HFF-Myc (cell line): ENCODE data around the gene LARP1B.
"Not testable (repeated sequence)": the region's sequence is repeated elsewhere in the genome, so short reads cannot be mapped to it uniquely, and the experiment has no call there.

Source experiments
- DNase-seq: peaks from one replicate; pipeline ENCODE4 v3.0.0-alpha.2; 2011; ENCODE audit warnings: low read depth; ENCODE audit errors: extremely low read depth
- H3K4me3 ChIP-seq: replicated peaks from 2 replicates; pipeline ENCODE4 v1.5.1; 2011; ENCODE audit warnings: low read depth, mild to moderate bottlenecking, control low read depth, low read length
- TF ChIP-seq, protein P1 (sequence below): IDR thresholded peaks from 2 replicates; pipeline ENCODE4 v1.5.1; 2012; ENCODE audit warnings: mild to moderate bottlenecking, low read depth, low read length, control low read depth; ENCODE audit errors: missing control alignments

The LARP1B gene

DNA sequence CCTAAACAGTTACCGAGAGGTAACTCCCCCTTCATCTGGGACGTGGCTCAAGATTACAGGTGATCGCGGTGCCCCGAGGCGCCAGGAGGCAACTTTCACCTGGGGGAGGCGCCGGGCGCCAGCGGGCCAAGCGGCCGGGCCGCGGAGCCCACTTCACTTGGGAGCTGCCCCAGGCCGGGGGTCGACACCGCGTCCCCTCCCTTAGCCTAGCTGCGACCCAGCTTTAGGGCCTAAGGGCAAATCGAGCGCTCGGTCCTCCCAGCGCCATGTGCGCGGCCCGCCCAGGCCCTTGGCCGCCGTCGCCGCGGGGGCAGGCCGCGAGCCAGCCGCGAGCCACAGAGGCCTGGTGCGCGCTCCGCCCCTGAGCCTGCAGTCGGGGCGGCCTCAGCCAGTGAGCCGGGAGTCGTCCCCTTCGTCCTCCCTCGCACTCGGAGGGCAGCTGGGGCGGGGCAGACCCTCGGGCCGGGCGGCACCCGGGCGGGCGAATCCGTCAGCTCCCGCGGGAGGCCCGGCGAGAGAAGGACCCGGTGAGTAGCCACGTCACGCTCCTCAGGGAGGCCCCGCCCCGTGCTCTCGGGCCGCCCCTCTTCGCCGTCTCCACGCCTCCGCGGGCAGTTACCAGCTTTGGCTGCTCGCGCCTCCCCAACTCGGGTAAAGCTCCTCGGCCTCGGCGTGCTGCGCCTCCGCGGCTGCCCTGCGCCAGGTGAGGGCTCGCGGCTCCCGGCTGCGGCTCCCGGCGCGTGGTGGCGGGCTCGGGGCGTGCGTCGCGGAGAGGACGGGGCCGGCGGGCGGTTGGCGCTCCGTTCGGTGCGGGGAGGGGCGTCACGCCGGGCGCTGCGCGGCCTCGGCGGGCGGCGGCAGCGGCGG is at the start of gene LARP1B:
Gene LARP1B, plus strand, starts transcription at position 614 of the 867 bp plus-strand sequence. CDS start 13,640 bp downstream, outside the sequence.
- DNase-seq = peak; percentile 77
- TF ChIP-seq, protein P1, sequence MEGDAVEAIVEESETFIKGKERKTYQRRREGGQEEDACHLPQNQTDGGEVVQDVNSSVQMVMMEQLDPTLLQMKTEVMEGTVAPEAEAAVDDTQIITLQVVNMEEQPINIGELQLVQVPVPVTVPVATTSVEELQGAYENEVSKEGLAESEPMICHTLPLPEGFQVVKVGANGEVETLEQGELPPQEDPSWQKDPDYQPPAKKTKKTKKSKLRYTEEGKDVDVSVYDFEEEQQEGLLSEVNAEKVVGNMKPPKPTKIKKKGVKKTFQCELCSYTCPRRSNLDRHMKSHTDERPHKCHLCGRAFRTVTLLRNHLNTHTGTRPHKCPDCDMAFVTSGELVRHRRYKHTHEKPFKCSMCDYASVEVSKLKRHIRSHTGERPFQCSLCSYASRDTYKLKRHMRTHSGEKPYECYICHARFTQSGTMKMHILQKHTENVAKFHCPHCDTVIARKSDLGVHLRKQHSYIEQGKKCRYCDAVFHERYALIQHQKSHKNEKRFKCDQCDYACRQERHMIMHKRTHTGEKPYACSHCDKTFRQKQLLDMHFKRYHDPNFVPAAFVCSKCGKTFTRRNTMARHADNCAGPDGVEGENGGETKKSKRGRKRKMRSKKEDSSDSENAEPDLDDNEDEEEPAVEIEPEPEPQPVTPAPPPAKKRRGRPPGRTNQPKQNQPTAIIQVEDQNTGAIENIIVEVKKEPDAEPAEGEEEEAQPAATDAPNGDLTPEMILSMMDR = no peak
- peak within 1 kb of the TSS; percentile 83 for H3K4me3 ChIP-seq

DNA sequence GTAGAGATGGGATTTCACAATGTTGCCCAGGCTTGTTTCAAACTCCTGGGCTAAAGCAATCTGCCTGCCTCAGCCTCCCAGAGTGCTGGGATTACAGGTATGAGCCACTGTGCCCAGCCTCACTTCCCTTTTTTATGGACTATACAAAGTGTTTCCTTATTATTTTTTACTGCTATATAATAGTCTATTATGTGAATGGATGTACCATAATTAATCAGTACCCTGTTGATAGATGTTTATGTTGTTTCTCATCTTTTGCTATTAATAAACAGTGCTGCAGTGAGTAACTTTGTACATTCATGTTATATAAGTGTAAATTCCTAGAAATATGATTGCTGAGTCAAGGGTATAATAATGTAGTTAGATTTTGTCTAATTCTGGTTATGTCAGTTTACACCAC is 35.8 kb upstream of the LARP1B start:
- H3K4me3 ChIP-seq = no peak overlapping the region
- TF ChIP-seq, protein P1 = no peak
- DNase-seq = no peak

DNA sequence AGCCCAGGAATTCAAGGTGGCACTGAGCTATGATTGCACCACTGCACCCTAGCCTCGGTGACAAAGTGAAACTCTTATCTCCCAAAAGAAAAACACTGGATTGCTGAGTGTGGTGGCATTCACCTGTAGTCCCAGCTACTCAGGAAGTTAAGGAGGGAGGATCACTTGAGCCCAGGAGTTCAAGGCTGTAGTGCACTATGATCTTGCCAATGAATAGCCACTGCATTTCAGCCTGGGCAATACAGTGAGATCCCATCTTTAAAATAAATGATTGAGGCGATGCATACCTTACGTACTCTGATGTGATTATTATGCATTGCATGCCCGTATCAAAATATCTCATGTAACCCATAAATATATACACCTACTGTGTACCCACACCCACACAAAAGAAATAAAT is 31.2 kb upstream of the LARP1B start:
- DNase-seq = no peak
- no peak overlapping the region for H3K4me3 ChIP-seq
- TF ChIP-seq, protein P1 = no peak

DNA sequence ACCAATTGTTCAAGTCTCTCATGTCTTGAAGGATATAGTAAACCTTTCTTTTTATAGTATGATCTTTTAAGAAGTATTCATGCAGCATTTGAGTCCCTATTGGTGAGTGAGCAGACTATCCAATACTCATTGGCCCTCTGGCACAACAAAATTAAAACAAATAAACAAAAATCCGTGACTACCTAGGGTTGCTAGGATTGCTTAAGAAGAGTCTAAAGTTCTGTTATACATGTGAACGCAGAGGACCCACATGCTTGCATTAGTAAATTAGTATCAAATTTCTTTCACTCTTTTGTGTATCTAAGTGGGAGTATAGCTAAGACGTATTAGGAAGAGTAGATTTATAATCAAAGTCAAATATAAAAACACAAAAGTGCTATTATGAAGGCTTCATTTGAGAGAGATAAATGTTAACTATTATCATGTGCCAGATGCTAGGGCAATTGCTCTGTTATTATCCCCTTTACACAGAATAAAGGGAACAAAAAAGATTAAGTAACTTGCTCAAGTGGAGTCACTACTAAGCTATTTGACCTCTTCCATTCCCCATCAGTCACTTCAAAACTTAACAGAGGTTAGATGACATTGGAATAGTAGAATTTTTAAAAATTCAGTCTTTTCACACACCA is 29.2 kb upstream of the LARP1B start:
- H3K4me3 ChIP-seq = no peak overlapping the region
- no peak for DNase-seq
- TF ChIP-seq, protein P1 = no peak

DNA sequence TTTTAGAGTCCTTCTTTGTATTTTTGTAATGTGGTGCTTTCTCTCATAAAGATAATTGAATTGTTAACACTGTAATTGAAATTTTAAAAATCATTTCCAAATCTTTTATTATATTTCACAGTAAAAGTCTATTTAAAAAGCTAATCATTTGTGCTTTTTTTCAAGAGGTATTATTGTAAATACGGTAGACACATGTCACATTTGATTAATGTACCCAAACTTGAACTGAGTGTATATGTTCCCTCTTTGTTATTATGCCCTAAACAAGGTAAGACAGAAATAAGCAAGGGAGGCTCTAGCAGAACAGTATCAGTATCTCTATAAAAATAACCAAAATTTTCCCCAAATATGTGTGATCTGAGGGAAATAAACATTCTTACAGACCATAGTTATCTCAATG is 21.5 kb upstream of the LARP1B start:
- H3K4me3 ChIP-seq = no peak overlapping the region
- DNase-seq = no peak
- TF ChIP-seq, protein P1 = no peak

DNA sequence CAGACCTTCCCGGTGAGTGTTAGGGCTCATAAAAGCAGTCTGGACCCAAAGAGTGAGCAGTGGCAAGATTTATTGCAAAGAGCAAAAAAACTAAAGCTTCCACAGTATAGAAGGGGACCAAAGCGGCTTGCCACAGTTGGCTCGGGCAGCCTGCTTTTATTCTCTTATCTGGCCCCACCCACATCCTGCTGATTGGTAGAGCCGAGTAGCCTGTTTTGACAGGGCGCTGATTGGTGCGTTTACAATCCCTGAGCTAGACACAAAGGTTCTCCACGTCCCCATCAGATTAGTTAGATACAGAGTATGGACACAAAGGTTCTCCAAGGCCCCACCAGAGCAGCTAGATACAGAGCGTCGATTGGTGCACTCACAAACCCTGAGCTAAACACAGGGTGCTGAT is 14.1 kb upstream of the LARP1B start:
- not testable (repeated sequence) for DNase-seq, H3K4me3 ChIP-seq

DNA sequence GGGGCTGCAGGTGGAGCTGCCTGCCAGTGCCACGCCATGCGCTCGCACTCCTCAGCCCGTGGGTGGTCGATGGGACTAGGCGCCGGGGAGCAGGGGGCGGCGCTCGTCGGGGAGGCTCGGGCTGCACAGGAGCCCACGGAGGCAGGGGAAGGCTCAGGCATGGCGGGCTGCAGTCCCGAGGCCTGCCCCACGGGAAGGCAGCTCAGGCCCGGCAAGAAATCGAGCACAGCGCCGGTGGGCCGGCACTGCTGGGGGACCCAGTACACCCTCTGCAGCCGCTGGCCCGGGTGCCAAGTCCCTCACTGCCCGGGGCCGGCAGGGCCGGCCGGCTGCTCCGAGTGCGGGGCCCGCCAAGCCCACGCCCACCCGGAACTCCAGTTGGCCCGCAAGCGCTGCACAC is 13.6 kb upstream of the LARP1B start:
- not testable (repeated sequence) for DNase-seq

More for the DNA sequence above, 13.6 kb upstream of the LARP1B start:
- H3K4me3 ChIP-seq = not testable (repeated sequence)
